IMR-90 (cell line): Measurements from ENCODE around the gene USP40. TPM values are rescaled to one million over a fixed set of nuclear protein-coding genes. Genes with fewer than 3 reads are reported as not detected.

Experiments used
- ATAC-seq: fragments of 200-7000 bp; cut with Tn5 transposase; 2 replicates; pipeline ENCODE4 v1.9.1; 2020; ENCODE audit warnings: low read depth, mild to moderate bottlenecking, moderate library complexity
- BruUV-seq: library from RNA; stranded (reverse); fragments of 400-500 nt; replicated peaks from 2 replicates; lab custom pipeline; 2021; lab: Mats Ljungman, UMichigan
- CTCF ChIA-PET: fragments of 300-600 bp; formaldehyde crosslinking; extraction: SDS; loops from one replicate; lab custom pipeline; 2021; ENCODE audit warnings: antibody characterized with exemption; lab: Yijun Ruan, JAX
- POLR2A ChIA-PET: fragments of 300-600 bp; sonication (Branson Sonifier 250); formaldehyde crosslinking; loops from one replicate; lab custom pipeline; 2022; ENCODE audit warnings: antibody characterized with exemption; ENCODE audit not compliant: unreplicated experiment; lab: Charles Lee
- DNase-seq: peaks from one replicate; pipeline ENCODE4 v3.0.0; 2013
- H2AFZ ChIP-seq: replicated peaks from 2 replicates; pipeline ENCODE3; 2013; ENCODE audit warnings: low read length, mild to moderate bottlenecking; ENCODE audit not compliant: poor library complexity
- H2AK5ac ChIP-seq: 2 replicates; pipeline ENCODE4 v1.6.1; 2013; ENCODE audit warnings: low read depth, low read length, inconsistent platforms
- H2AK9ac ChIP-seq: replicated peaks from 2 replicates; pipeline ENCODE3; 2013; ENCODE audit warnings: mild to moderate bottlenecking, low read depth, low read length, moderate library complexity; ENCODE audit not compliant: poor library complexity
- H2BK120ac ChIP-seq: 2 replicates; pipeline ENCODE4 v1.6.1; 2013; ENCODE audit warnings: low read depth, low read length, inconsistent platforms
- H2BK15ac ChIP-seq: 3 replicates; pipeline ENCODE4 v1.6.1; 2013; ENCODE audit warnings: low read depth, low read length, inconsistent platforms
- H2BK20ac ChIP-seq: 2 replicates; pipeline ENCODE4 v1.6.1; 2013; ENCODE audit warnings: low read depth, mild to moderate bottlenecking, inconsistent platforms, low read length, moderate library complexity
- H2BK5ac ChIP-seq: 2 replicates; pipeline ENCODE4 v1.6.1; 2013; ENCODE audit warnings: mild to moderate bottlenecking, low read depth, low read length, inconsistent platforms; ENCODE audit not compliant: poor library complexity, severe bottlenecking
- H3K14ac ChIP-seq: replicated peaks from 2 replicates; pipeline ENCODE4 v1.6.1; 2013; ENCODE audit warnings: low read depth, low read length, inconsistent platforms
- H3K18ac ChIP-seq: 2 replicates; pipeline ENCODE4 v1.6.1; 2013; ENCODE audit warnings: low read depth, low read length, control low read depth
- H3K23ac ChIP-seq: 2 replicates; pipeline ENCODE4 v1.6.1; 2013; ENCODE audit warnings: low read depth, low read length, inconsistent platforms
- H3K27ac ChIP-seq: 2 replicates; pipeline ENCODE4 v1.5.1; 2013; ENCODE audit warnings: mild to moderate bottlenecking, control low read depth, low read length; ENCODE audit not compliant: insufficient read depth
- H3K27me3 ChIP-seq: 2 replicates; pipeline ENCODE4 v1.6.1; 2013; ENCODE audit warnings: low read length; ENCODE audit not compliant: control insufficient read depth, insufficient read depth
- H3K36me3 ChIP-seq: 2 replicates; pipeline ENCODE4 v1.6.1; 2013; ENCODE audit warnings: low read length, mixed read lengths; ENCODE audit not compliant: control insufficient read depth, insufficient read depth
- H3K4ac ChIP-seq: 2 replicates; pipeline ENCODE4 v1.6.1; 2013; ENCODE audit warnings: low read depth, low read length, inconsistent platforms
- H3K4me1 ChIP-seq: 2 replicates; pipeline ENCODE4 v1.6.1; 2013; ENCODE audit warnings: low read length, mixed read lengths; ENCODE audit not compliant: control insufficient read depth, insufficient read depth
- H3K4me2 ChIP-seq: 2 replicates; pipeline ENCODE4 v1.6.1; 2013; ENCODE audit warnings: low read depth, mild to moderate bottlenecking, control low read depth, low read length, moderate library complexity
- H3K4me3 ChIP-seq: 2 replicates; pipeline ENCODE4 v1.5.1; 2013; ENCODE audit warnings: low read depth, mild to moderate bottlenecking, control low read depth, low read length, moderate library complexity; ENCODE audit not compliant: insufficient read depth
- H3K56ac ChIP-seq: 2 replicates; pipeline ENCODE4 v1.6.1; 2013; ENCODE audit warnings: low read length, inconsistent platforms; ENCODE audit not compliant: insufficient read depth; ENCODE audit errors: extremely low read depth
- H3K79me1 ChIP-seq, 2 experiments: 2 replicates each; pipeline ENCODE4 v1.6.1; 2013; ENCODE audit warnings: low read length in 2 of 2, inconsistent platforms in 1 of 2, low read depth in 1 of 2
- H3K9ac ChIP-seq: 2 replicates; pipeline ENCODE4 v1.6.1; 2013; ENCODE audit warnings: low read depth, low read length, control low read depth
- H3K9me1 ChIP-seq: 2 replicates; pipeline ENCODE4 v1.6.1; 2013; ENCODE audit warnings: low read length, inconsistent platforms; ENCODE audit not compliant: insufficient read depth
- H3K9me3 ChIP-seq: 2 replicates; pipeline ENCODE4 v1.6.1; 2013; ENCODE audit warnings: low read length; ENCODE audit not compliant: control insufficient read depth, insufficient read depth
- H4K20me1 ChIP-seq: 2 replicates; pipeline ENCODE4 v1.6.1; 2013; ENCODE audit warnings: low read length, inconsistent platforms; ENCODE audit not compliant: insufficient read depth
- H4K5ac ChIP-seq: 2 replicates; pipeline ENCODE4 v1.6.1; 2013; ENCODE audit warnings: mild to moderate bottlenecking, low read depth, low read length, control low read depth
- H4K8ac ChIP-seq, 2 experiments: 2 replicates each; pipeline ENCODE4 v1.6.1; 2013; ENCODE audit warnings: low read depth in 2 of 2, low read length in 2 of 2, control low read depth in 1 of 2, inconsistent platforms in 1 of 2
- H4K91ac ChIP-seq: 2 replicates; pipeline ENCODE4 v1.6.1; 2013; ENCODE audit warnings: low read depth, low read length, inconsistent platforms; ENCODE audit not compliant: insufficient read depth
- BHLHE40 ChIP-seq: fragments of 150-350 bp; IDR thresholded peaks from 2 replicates; pipeline ENCODE4 v1.6.1; 2016; ENCODE audit warnings: mild to moderate bottlenecking, low read depth, low read length
- CHD1 ChIP-seq: IDR thresholded peaks from 2 replicates; pipeline ENCODE4 v1.6.1; 2012; ENCODE audit warnings: low read depth, low read length, improper control_type of control experiment
- FOS ChIP-seq: fragments of 150-350 bp; IDR thresholded peaks from 2 replicates; pipeline ENCODE4 v1.6.1; 2016; ENCODE audit warnings: low read depth, low read length
- MAZ ChIP-seq: IDR thresholded peaks from 2 replicates; pipeline ENCODE4 v1.6.1; 2012; ENCODE audit warnings: low read depth, mild to moderate bottlenecking, low read length, improper control_type of control experiment, moderate library complexity, borderline replicate concordance
- MXI1 ChIP-seq: IDR thresholded peaks from 2 replicates; pipeline ENCODE4 v1.6.1; 2012; ENCODE audit warnings: low read depth, mild to moderate bottlenecking, low read length, moderate library complexity, borderline replicate concordance
- NFE2L2 ChIP-seq: fragments of 150-350 bp; IDR thresholded peaks from 2 replicates; pipeline ENCODE4 v1.6.1; 2016; ENCODE audit warnings: low read depth, mild to moderate bottlenecking, low read length
- POLR2A ChIP-seq: IDR thresholded peaks from 2 replicates; pipeline ENCODE4 v1.6.1; 2012; ENCODE audit warnings: mild to moderate bottlenecking, low read depth, low read length
- RFX5 ChIP-seq: IDR thresholded peaks from 2 replicates; pipeline ENCODE4 v1.8.0; 2012; ENCODE audit warnings: low read depth, mild to moderate bottlenecking, low read length, moderate library complexity
- WGBS, 2 experiments: methylation state at CpG; one replicate each; pipeline versions ENCODE4 v1.1.5 to v1.1.7; 2013; ENCODE audit warnings: missing lambda C conversion rate in 2 of 2; ENCODE audit not compliant: insufficient read length in 1 of 2; ENCODE audit errors: extremely low coverage in 2 of 2; 5-methylcytosine and 5-hydroxymethylcytosine counted together
- dilution Hi-C: fragments of 300-500 bp; cut with HindIII; formaldehyde crosslinking; loops from one replicate; pipeline ENCODE4 v1.14.3; 2018; ENCODE audit warnings: low sequenced_read_pairs; ENCODE audit not compliant: unreplicated experiment
- in situ Hi-C: fragments of 300-500 bp; cut with MboI; formaldehyde crosslinking; loops from 3 replicates; pipeline ENCODE4 v1.14.3; 2019; ENCODE audit warnings: low sequenced_read_pairs, inconsistent platforms, mixed read lengths
- intact Hi-C: fragments of 100-400 bp; cut with micrococcal nuclease; formaldehyde crosslinking; loops from 2 replicates; pipeline ENCODE4 v1.10.0; 2022
- polyA plus RNA-seq, 3 experiments: library from polyadenylated mRNA; depleted of rRNA; stranded (reverse); fragments of >200 nt; gene quantifications; 2 replicates each; pipeline ENCODE4 v1.2.3, GENCODE V29; 2012; ENCODE audit warnings: low replicate concordance in 1 of 3
- total RNA-seq: library from RNA; depleted of rRNA; stranded (reverse); fragments of >200 nt; gene quantifications from 2 replicates; pipeline ENCODE4 v1.2.3, GENCODE V29; 2012
- TF ChIP-seq, protein P1 (sequence below): conservative IDR thresholded peaks from 2 replicates; pipeline ENCODE4 v1.5.1; 2012; ENCODE audit warnings: mild to moderate bottlenecking, low read depth, low read length, improper control_type of control experiment

Gene USP40
- total and polyA plus RNA-seq, 2 of the 4 experiments (the other 2 are of a cell fraction) = 30.1 to 30.8 TPM

DNA sequence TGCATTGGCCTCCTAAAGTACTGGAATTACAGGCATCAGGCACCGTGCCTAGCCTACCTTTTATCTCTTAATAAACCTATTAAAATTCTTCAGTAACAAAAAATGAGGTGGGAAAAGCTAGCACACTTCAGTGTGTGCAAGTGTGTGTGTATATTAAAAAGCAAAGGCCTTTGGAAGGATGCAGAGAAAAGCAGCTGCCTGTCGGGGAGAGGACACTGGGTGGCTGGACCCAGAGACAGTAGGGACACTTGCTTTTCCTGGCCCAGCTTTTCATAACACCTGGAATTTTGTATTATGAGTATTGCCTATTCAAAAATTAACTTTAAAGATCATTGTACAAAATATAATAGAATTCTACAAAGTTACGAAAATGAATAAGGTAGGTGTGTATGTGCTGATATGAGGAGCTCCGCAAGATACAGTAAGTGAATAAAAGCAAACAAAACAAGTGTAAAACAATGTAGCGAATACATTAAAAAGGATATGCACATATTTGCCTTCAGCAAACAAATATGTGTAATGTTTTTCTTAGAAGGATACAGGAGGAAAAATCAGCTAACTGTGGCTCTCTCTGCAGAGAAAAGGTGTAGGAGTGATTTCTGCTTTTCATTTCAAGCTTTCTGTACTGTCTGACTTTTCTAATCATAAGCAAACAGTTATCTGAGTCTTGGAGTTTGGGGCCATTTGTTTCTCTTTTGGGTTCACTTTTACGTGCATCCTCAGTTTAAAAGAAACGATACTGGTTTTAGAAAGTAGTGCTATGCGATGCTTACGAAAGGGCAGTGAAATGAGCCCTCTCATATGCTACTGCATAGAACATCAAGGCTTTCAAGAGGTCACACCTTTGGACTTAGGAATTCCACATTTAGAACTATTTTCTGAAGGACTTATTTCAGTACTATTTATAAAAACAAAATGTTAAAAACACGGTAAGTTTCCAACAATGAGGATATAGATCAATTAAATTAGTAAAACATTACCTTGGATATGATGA lies 70.8 kb downstream of the USP40 start (continued):
- TF ChIP-seq, protein P1, sequence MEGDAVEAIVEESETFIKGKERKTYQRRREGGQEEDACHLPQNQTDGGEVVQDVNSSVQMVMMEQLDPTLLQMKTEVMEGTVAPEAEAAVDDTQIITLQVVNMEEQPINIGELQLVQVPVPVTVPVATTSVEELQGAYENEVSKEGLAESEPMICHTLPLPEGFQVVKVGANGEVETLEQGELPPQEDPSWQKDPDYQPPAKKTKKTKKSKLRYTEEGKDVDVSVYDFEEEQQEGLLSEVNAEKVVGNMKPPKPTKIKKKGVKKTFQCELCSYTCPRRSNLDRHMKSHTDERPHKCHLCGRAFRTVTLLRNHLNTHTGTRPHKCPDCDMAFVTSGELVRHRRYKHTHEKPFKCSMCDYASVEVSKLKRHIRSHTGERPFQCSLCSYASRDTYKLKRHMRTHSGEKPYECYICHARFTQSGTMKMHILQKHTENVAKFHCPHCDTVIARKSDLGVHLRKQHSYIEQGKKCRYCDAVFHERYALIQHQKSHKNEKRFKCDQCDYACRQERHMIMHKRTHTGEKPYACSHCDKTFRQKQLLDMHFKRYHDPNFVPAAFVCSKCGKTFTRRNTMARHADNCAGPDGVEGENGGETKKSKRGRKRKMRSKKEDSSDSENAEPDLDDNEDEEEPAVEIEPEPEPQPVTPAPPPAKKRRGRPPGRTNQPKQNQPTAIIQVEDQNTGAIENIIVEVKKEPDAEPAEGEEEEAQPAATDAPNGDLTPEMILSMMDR = no peak

DNA sequence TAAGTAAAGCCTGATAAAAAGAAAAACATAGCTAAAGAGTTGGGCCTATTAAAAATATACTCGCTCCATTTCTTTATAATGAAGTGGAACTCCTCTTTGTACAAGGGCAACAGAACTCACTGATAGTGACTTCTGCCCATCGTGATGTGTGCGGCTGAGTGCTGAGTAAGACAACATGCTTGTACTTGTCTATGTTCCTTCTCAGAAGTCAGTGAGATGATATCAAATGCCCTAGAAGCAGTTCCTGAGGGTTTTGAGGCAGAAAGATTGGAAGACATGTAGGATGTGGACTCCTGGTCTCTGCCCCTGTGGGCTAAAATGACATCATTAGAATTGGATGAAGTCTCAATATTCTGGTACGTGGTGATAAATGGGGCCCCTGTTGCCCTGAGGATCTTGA lies 73.8 kb downstream of the USP40 start:
- Histone ChIP-seq H4K8ac (no peak overlapping the region), H3K23ac (no peak overlapping the region), H3K14ac (no peak overlapping the region), H2BK20ac (no peak overlapping the region), H2BK120ac (no peak overlapping the region), H3K27ac (no peak overlapping the region), H2AK5ac (no peak overlapping the region), H2AK9ac (no peak overlapping the region), H3K9me3 (no peaks in the 10 kb centered on the region), H2BK15ac (no peak overlapping the region), H4K20me1 (no peaks in the 10 kb centered on the region), H3K56ac (no peak overlapping the region), H2BK5ac (no peak overlapping the region), H3K18ac (no peak overlapping the region), H3K36me3 (peaks cover 21% of the 10 kb centered on the region), H3K9me1 (peaks cover 5% of the 10 kb centered on the region), H4K5ac (no peak overlapping the region), H3K4ac (no peak overlapping the region), H4K91ac (no peak overlapping the region), H3K9ac (no peak overlapping the region), H3K4me1 (peaks cover 10% of the 10 kb centered on the region), H3K4me3 (no peak overlapping the region), H3K4me2 (no peak overlapping the region), H3K79me1 (no peaks in the 10 kb centered on the region), H2AFZ (no peak overlapping the region), H3K27me3 (no peaks in the 10 kb centered on the region)
- intact Hi-C loops (no loop called here), in situ Hi-C loops (no loop called here), dilution Hi-C loops (no loop called here)
- WGBS, 2 experiments = no CpG with 5 or more reads among the region's 4 CpGs
- BruUV-seq = no TSS peak
- CTCF ChIA-PET = no interaction called here
- TF ChIP-seq FOS (no peak), POLR2A (no peak), MAZ (no peak), RFX5 (no peak), MXI1 (no peak), BHLHE40 (no peak), CHD1 (no peak), NFE2L2 (no peak)
- TF ChIP-seq, protein P1 = no peak
- no peak for ATAC-seq
- DNase-seq = no peak
- POLR2A ChIA-PET = no interaction called here
